Mucosa of stomach (tissue), 1 donor: ENCODE measurements around the gene ADAM12.

Experiments used
- H3K27me3 ChIP-seq: one replicate; pipeline ENCODE4 v1.7.0; 2013; ENCODE audit warnings: mild to moderate bottlenecking, low read length; ENCODE audit not compliant: control insufficient read depth, insufficient read depth
- H3K36me3 ChIP-seq: one replicate; pipeline ENCODE4 v1.7.0; 2013; ENCODE audit warnings: low read length; ENCODE audit not compliant: control insufficient read depth, insufficient read depth
- H3K4me1 ChIP-seq: one replicate; pipeline ENCODE4 v1.7.0; 2013; ENCODE audit warnings: mild to moderate bottlenecking, low read length; ENCODE audit not compliant: control insufficient read depth, insufficient read depth
- H3K4me3 ChIP-seq: one replicate; pipeline ENCODE4 v1.7.0; 2013; ENCODE audit warnings: low read length
- H3K9ac ChIP-seq: one replicate; pipeline ENCODE4 v1.7.0; 2013; ENCODE audit warnings: mild to moderate bottlenecking, low read length, moderate library complexity
- H3K9me3 ChIP-seq: one replicate; pipeline ENCODE4 v1.7.0; 2013; ENCODE audit warnings: mild to moderate bottlenecking, low read length, moderate library complexity; ENCODE audit not compliant: control insufficient read depth
- donor health status: Pancreatic carcinoma.

The ADAM12 gene

GRCh38 chr10:126230587-126230986 lies 157.7 kb downstream of the ADAM12 start:
- Histone ChIP-seq H3K4me3 (no peak overlapping the region), H3K4me1 (no peaks in the 10 kb centered on the region), H3K36me3 (no peaks in the 10 kb centered on the region), H3K9ac (no peak overlapping the region), H3K9me3 (no peaks in the 10 kb centered on the region), H3K27me3 (no peaks in the 10 kb centered on the region)

GRCh38 chr10:126229686-126230085 lies 158.6 kb downstream of the ADAM12 start:
- Histone ChIP-seq H3K9me3 (no peaks in the 10 kb centered on the region), H3K4me1 (no peaks in the 10 kb centered on the region), H3K4me3 (no peak overlapping the region), H3K9ac (no peak overlapping the region), H3K27me3 (no peaks in the 10 kb centered on the region), H3K36me3 (no peaks in the 10 kb centered on the region)

- H3K9ac ChIP-seq = no peak overlapping the region
- H3K4me1 ChIP-seq = no peaks in the 10 kb centered on the region
- H3K27me3 ChIP-seq = no peaks in the 10 kb centered on the region
- no peaks in the 10 kb centered on the region for H3K9me3 ChIP-seq
- H3K36me3 ChIP-seq = no peaks in the 10 kb centered on the region
- H3K4me3 ChIP-seq = no peak overlapping the region
Observed at GRCh38 chr10:126227762-126228134, 160.5 kb downstream of the ADAM12 start.

GRCh38 chr10:126226988-126227761 lies 161.1 kb downstream of the ADAM12 start:
- Histone ChIP-seq H3K27me3 (no peaks in the 10 kb centered on the region), H3K9ac (no peak overlapping the region), H3K4me3 (no peak overlapping the region), H3K9me3 (no peaks in the 10 kb centered on the region), H3K4me1 (no peaks in the 10 kb centered on the region), H3K36me3 (no peaks in the 10 kb centered on the region)

GRCh38 chr10:126226205-126226604 lies 162.1 kb downstream of the ADAM12 start:
- H3K4me1 ChIP-seq = no peaks in the 10 kb centered on the region
- no peak overlapping the region for H3K9ac ChIP-seq
- H3K36me3 ChIP-seq = no peaks in the 10 kb centered on the region
- no peaks in the 10 kb centered on the region for H3K27me3 ChIP-seq
- no peak overlapping the region for H3K4me3 ChIP-seq
- no peaks in the 10 kb centered on the region for H3K9me3 ChIP-seq

- Histone ChIP-seq H3K4me3 (no peak overlapping the region), H3K9me3 (no peaks in the 10 kb centered on the region), H3K36me3 (no peaks in the 10 kb centered on the region), H3K4me1 (no peaks in the 10 kb centered on the region), H3K27me3 (no peaks in the 10 kb centered on the region), H3K9ac (no peak overlapping the region)
Observed at GRCh38 chr10:126225672-126226008, 162.6 kb downstream of the ADAM12 start.

- Histone ChIP-seq H3K36me3 (no peaks in the 10 kb centered on the region), H3K9ac (no peak overlapping the region), H3K4me3 (no peak overlapping the region), H3K27me3 (no peaks in the 10 kb centered on the region), H3K4me1 (no peaks in the 10 kb centered on the region), H3K9me3 (no peaks in the 10 kb centered on the region)
Observed at GRCh38 chr10:126224967-126225671, 163.2 kb downstream of the ADAM12 start.

GRCh38 chr10:126223512-126224067 lies 164.7 kb downstream of the ADAM12 start:
- Histone ChIP-seq H3K36me3 (no peaks in the 10 kb centered on the region), H3K9ac (no peak overlapping the region), H3K4me3 (no peak overlapping the region), H3K4me1 (no peaks in the 10 kb centered on the region), H3K9me3 (no peaks in the 10 kb centered on the region), H3K27me3 (no peaks in the 10 kb centered on the region)

GRCh38 chr10:126222736-126223511 lies 165.4 kb downstream of the ADAM12 start:
- H3K4me1 ChIP-seq = no peaks in the 10 kb centered on the region
- no peak overlapping the region for H3K4me3 ChIP-seq
- no peak overlapping the region for H3K9ac ChIP-seq
- H3K9me3 ChIP-seq = no peaks in the 10 kb centered on the region
- H3K36me3 ChIP-seq = no peaks in the 10 kb centered on the region
- no peaks in the 10 kb centered on the region for H3K27me3 ChIP-seq

GRCh38 chr10:126221874-126222273 lies 166.4 kb downstream of the ADAM12 start:
- Histone ChIP-seq H3K9me3 (no peaks in the 10 kb centered on the region), H3K4me3 (no peak overlapping the region), H3K27me3 (no peaks in the 10 kb centered on the region), H3K4me1 (no peaks in the 10 kb centered on the region), H3K36me3 (no peaks in the 10 kb centered on the region), H3K9ac (no peak overlapping the region)

- Histone ChIP-seq H3K4me1 (no peaks in the 10 kb centered on the region), H3K4me3 (no peak overlapping the region), H3K36me3 (no peaks in the 10 kb centered on the region)
Observed at GRCh38 chr10:126218778-126219649, 169.3 kb downstream of the ADAM12 start.

More at GRCh38 chr10:126218778-126219649, 169.3 kb downstream of the ADAM12 start:
- no peaks in the 10 kb centered on the region for H3K27me3 ChIP-seq
- H3K9ac ChIP-seq = no peak overlapping the region
- no peaks in the 10 kb centered on the region for H3K9me3 ChIP-seq
